Bronchial epithelial cell (primary cell): ENCODE data around the gene SOAT1. TPM values are rescaled to one million over a fixed set of nuclear protein-coding genes. Genes with fewer than 3 reads are reported as not detected.

ENCODE experiments used
- DNase-seq: peaks from one replicate; pipeline ENCODE4 v3.0.0-alpha.2; 2010; ENCODE audit warnings: low read depth
- FAIRE-seq: peaks from 2 replicates; lab custom pipeline; 2011; peaks lifted over from hg19 to GRCh38; lab: Jason Lieb, UNC
- H3K27me3 ChIP-seq: 2 replicates; pipeline ENCODE4 v1.5.1; 2011; ENCODE audit warnings: low read length; ENCODE audit not compliant: control insufficient read depth, insufficient read depth
- H3K36me3 ChIP-seq: 2 replicates; pipeline ENCODE4 v1.5.1; 2011; ENCODE audit warnings: low read length; ENCODE audit not compliant: control insufficient read depth, insufficient read depth
- H3K4me3 ChIP-seq: 2 replicates; pipeline ENCODE4 v1.5.1; 2011; ENCODE audit warnings: mild to moderate bottlenecking, low read depth, low read length, control low read depth
- CTCF ChIP-seq: IDR thresholded peaks from 2 replicates; pipeline ENCODE4 v1.5.1; 2011; ENCODE audit warnings: mild to moderate bottlenecking, moderate library complexity, low read length, control low read depth, inconsistent platforms; ENCODE audit not compliant: insufficient read depth, severe bottlenecking
- total RNA-seq: library from RNA; depleted of rRNA; stranded (reverse); fragments of >200 nt; gene quantifications from 2 replicates; pipeline ENCODE4 v1.2.1, GENCODE V29; 2014

The SOAT1 gene
- total RNA-seq, 1 donor from 2014 or later = 8.4 TPM

DNA sequence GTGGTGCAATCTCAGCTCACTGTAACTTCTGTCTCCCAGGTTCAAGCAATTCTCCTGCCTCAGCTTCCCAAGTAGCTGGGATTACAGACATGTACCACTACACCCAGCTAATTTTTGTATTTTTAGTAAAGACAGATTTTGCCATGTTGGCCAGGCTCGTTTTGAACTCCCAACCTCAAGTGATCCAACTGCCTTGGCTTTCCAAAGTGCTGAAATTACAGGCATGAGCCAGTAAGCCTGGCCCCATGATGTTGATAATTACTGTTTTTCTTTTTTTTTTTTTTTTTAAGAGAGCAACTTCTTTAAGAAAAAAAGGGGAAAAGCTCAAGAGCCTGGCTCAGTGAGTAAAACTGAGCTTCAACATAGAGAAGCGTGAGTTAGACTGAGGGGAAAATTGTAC lies 9.6 kb upstream of the SOAT1 start:
- no peaks in the 10 kb centered on the region for H3K36me3 ChIP-seq
- no peak for DNase-seq
- no peak overlapping the region for H3K4me3 ChIP-seq
- no peaks in the 10 kb centered on the region for H3K27me3 ChIP-seq
- TF ChIP-seq CTCF = no peak
- no peak for FAIRE-seq

DNA sequence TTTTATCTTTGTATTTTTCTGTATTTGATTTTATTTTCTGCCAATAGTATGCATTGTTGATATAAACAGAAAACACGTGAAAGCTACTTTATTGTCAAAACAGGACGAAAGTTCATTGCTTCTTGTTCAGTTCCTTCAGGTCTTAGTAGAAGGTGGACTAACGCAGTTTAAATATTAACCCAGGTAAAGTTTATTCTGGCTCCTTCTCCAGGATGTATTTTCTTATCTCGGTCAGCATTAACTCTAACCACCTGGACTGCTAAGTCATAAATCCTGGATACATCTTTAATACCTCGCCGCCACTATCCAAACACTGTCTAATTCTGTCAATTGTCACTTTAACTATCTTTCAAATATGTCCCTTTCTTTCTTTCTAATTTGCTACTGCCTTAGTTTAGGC lies 5.7 kb upstream of the SOAT1 start:
- no peak overlapping the region for H3K4me3 ChIP-seq
- TF ChIP-seq CTCF = no peak
- FAIRE-seq (no peak), DNase-seq (no peak)
- no peaks in the 10 kb centered on the region for H3K36me3 ChIP-seq
- H3K27me3 ChIP-seq = no peaks in the 10 kb centered on the region

DNA sequence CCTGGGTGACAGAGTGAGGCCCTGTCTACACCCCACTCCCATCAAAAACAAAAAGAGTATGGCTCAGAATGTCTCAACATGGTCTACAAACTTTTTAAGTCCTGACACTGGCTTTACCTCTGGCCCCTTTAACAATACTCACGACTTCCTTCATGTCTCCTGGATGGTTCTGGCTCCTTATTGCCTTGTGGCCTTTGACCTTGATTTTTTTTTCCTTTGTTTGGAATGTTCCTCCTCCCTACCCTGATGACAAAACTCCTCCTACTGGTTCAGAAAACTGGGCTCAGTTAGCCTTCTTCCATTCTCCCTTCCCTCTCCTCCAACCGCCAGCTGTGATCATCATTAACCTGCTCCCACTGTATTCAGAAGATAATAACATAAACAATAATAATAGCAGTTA lies 4.6 kb upstream of the SOAT1 start:
- Histone ChIP-seq H3K27me3 (no peaks in the 10 kb centered on the region), H3K36me3 (no peaks in the 10 kb centered on the region), H3K4me3 (no peak overlapping the region)
- FAIRE-seq (no peak), DNase-seq (no peak)
- TF ChIP-seq CTCF = no peak

GRCh38 chr1:179295164-179295755 lies 1.7 kb downstream of the SOAT1 start:
- no peaks in the 10 kb centered on the region for H3K27me3 ChIP-seq

DNA sequence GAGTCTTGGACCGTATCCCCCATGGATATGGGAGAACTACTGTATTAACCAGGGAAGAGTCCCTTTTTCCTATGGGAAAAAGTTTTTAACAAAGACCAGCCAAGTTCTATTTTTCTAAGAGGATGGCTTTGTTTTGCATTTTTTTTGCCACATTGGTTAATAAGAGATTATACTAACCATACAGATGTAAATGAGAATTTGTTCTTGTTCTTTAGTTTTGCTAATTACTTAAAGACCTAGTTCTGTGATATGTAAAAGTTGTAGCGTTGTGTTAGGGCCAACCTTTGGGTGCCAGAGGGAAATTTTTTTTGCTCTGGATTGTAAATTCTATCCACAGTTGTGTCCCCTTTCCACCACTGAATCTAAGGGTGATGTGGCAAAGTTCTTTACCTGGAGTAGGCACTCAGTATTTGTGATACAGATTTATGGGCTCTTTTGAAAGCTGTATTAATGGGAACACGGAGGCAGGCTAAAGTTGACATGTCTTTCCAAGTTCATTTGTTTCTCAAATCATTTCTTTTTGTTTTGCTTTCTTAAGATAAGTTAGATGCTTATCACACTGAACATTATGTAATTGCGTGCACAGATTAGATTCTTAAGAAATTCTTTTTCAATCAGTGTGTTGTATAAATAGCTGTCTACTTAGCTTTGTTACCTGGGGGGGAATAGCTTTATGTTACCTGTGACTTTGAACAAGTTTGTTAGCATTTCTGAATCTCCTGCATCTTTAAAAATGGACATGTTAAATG lies 2.9 kb downstream of the SOAT1 start:
- no peak overlapping the region for H3K4me3 ChIP-seq
- DNase-seq = no peak

More at GRCh38 chr1:179295164-179295755, 1.7 kb downstream of the SOAT1 start:
- no peak for TF ChIP-seq CTCF
- DNase-seq (no peak), FAIRE-seq (no peak)
- Histone ChIP-seq H3K4me3 (no peak overlapping the region), H3K36me3 (no peaks in the 10 kb centered on the region)

More for the DNA sequence above, 2.9 kb downstream of the SOAT1 start:
- FAIRE-seq = no peak
- Histone ChIP-seq H3K36me3 (no peaks in the 10 kb centered on the region), H3K27me3 (no peaks in the 10 kb centered on the region)
- no peak for TF ChIP-seq CTCF
